ENCODE data around the gene CD151. TPM values are rescaled to one million over a fixed set of nuclear protein-coding genes. Genes with fewer than 3 reads are reported as not detected.

Gene CD151
- total RNA-seq = 147 TPM
- 100 to 1,000 TPM; 133 to 178 (median 151) TPM for polyA plus RNA-seq (ENCODE audit: insufficient read depth in 1 of 8, insufficient read length in 8 of 8, low replicate concordance in 1 of 8)
- long read RNA-seq, donor 1, transcript CD151-203 (8 exons, 1,486 nt) = minor isoform, 12 of 30 reads
- long read RNA-seq, donor 1, transcript CD151-202 (9 exons, 1,658 nt) = major isoform, 16 of 30 reads
- long read RNA-seq, donor 1, partial matches to known transcripts = 0 of 30 reads
- long read RNA-seq, donor 1, other reads (novel, unspliced or antisense) = 0 of 30 reads
- long read RNA-seq, donor 2, partial matches to known transcripts = 0 of 7 reads
- long read RNA-seq, donor 2, other reads (novel, unspliced or antisense) = 0 of 7 reads
- long read RNA-seq, donor 3, transcript CD151-203 (8 exons, 1,486 nt) = minor isoform, 18 of 83 reads
- long read RNA-seq, donor 3, transcript CD151-202 (9 exons, 1,658 nt) = major isoform, 37 of 83 reads
- long read RNA-seq, donor 3, partial matches to known transcripts = 18 of 83 reads
- long read RNA-seq, donor 3, other reads (novel, unspliced or antisense) = 7 of 83 reads
- long read RNA-seq, donor 4, transcript CD151-203 (8 exons, 1,486 nt) = minor isoform, 16 of 69 reads
- long read RNA-seq, donor 4, transcript CD151-202 (9 exons, 1,658 nt) = major isoform, 21 of 69 reads
- long read RNA-seq, donor 4, transcript CD151-201 (9 exons, 1,545 nt) = minor isoform, 5 of 69 reads
- long read RNA-seq, donor 4, partial matches to known transcripts = 24 of 69 reads
- long read RNA-seq, donor 4, other reads (novel, unspliced or antisense) = 0 of 69 reads
- long read RNA-seq, donor 5, transcript CD151-203 (8 exons, 1,486 nt) = major isoform, 51 of 141 reads
- long read RNA-seq, donor 5, transcript CD151-202 (9 exons, 1,658 nt) = minor isoform, 41 of 141 reads
- long read RNA-seq, donor 5, partial matches to known transcripts = 33 of 141 reads
- long read RNA-seq, donor 5, other reads (novel, unspliced or antisense) = 9 of 141 reads
- long read RNA-seq, donor 6, transcript CD151-202 (9 exons, 1,658 nt) = minor isoform, 60 of 644 reads
- long read RNA-seq, donor 6, transcript CD151-201 (9 exons, 1,545 nt) = minor isoform, 6 of 644 reads
- long read RNA-seq, donor 6, transcript CD151-203 (8 exons, 1,486 nt) = major isoform, 64 of 644 reads
- long read RNA-seq, donor 6, partial matches to known transcripts = 492 of 644 reads
- long read RNA-seq, donor 6, other reads (novel, unspliced or antisense) = 16 of 644 reads
- long read RNA-seq, donor 7, transcript CD151-203 (8 exons, 1,486 nt) = major isoform, 50 of 160 reads
- long read RNA-seq, donor 7, transcript CD151-201 (9 exons, 1,545 nt) = minor isoform, 5 of 160 reads
- long read RNA-seq, donor 7, transcript CD151-202 (9 exons, 1,658 nt) = minor isoform, 28 of 160 reads
- long read RNA-seq, donor 7, partial matches to known transcripts = 65 of 160 reads
- long read RNA-seq, donor 7, other reads (novel, unspliced or antisense) = 6 of 160 reads
- long read RNA-seq, donor 8, transcript CD151-203 (8 exons, 1,486 nt) = major isoform, 17 of 44 reads
- long read RNA-seq, donor 8, transcript CD151-202 (9 exons, 1,658 nt) = major isoform, 17 of 44 reads
- long read RNA-seq, donor 8, partial matches to known transcripts = 6 of 44 reads
- long read RNA-seq, donor 8, other reads (novel, unspliced or antisense) = 0 of 44 reads
- long read RNA-seq, donor 9, transcript CD151-202 (9 exons, 1,658 nt) = minor isoform, 20 of 56 reads
- long read RNA-seq, donor 9, transcript CD151-203 (8 exons, 1,486 nt) = major isoform, 25 of 56 reads
- long read RNA-seq, donor 9, partial matches to known transcripts = 5 of 56 reads
- long read RNA-seq, donor 9, other reads (novel, unspliced or antisense) = 0 of 56 reads
- long read RNA-seq, donor 10, transcript CD151-203 (8 exons, 1,486 nt) = major isoform, 35 of 523 reads
- long read RNA-seq, donor 10, transcript CD151-202 (9 exons, 1,658 nt) = minor isoform, 25 of 523 reads
- long read RNA-seq, donor 10, partial matches to known transcripts = 22 of 523 reads
- long read RNA-seq, donor 10, other reads (novel, unspliced or antisense) = 437 of 523 reads
- long read RNA-seq, donor 11, transcript CD151-202 (9 exons, 1,658 nt) = major isoform, 26 of 81 reads
- long read RNA-seq, donor 11, transcript CD151-203 (8 exons, 1,486 nt) = major isoform, 26 of 81 reads
- long read RNA-seq, donor 11, partial matches to known transcripts = 18 of 81 reads
- long read RNA-seq, donor 11, other reads (novel, unspliced or antisense) = 5 of 81 reads

DNA sequence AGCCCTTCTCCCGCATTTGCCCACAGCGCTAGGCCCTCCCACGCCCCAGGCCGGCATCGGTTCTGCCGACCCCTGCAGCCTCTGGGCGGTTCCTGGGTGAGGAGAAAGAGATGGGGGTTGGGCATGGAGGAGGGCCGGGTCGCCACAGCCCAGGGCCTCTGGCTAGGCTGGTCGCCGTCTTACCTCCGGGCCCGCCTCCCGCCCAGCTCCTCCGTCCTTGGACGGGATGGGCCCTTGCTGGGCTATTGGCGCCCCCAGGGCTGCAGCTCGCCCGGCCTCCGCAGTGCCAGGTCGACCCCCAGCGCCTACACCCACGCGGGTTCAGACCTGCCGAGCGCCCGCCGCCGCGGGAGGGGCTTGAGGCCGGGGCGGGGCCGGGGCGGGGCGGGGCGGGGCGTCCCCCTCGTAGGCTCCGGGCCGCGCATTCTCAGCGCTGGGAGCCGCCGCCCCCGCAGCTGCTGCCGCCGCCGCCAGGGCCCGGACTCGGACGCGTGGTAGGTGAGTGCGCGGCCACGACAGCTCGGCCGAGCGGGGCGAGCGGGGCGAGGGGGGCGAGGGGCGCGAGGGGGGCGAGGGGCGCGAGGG, at the start of gene CD151:
TSS of gene CD151 (plus strand) at position 424 of the 585 bp plus-strand sequence. CDS start 3,118 bp downstream, outside the sequence.
- peaks cover 69% of the 10 kb centered on the region for H3K4me1 ChIP-seq (ENCODE audit: control insufficient read depth, insufficient read depth, low read length)
- peaks cover 36% of the 10 kb centered on the region for H3K27me3 ChIP-seq (ENCODE audit: control insufficient read depth, insufficient read depth, low read length)

DNA sequence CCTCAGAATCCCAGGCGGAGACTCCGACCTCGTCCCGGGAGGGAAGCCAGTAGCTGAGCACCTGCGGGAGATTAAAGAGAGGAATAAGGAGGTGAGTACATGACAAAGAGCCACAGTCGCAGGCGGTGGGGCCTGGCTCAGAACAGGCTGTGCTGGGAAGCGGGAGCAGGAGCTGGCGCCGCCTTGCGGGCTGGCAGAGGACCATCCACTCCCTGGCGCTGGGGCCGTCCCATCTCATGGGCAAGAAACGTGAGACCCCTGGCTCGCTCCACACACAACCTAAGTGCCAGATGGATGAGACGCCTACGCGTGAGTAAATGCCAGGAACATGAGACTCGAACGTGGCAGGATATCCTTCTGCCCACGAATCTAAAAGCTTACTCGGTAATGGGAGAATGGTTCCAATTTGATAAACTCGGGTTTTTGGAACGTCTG, 49.2 kb upstream of the CD151 start:
- Histone ChIP-seq H3K9me3 (replicated peaks; ENCODE audit: control insufficient read depth, low read depth, low read length) (no peaks in the 10 kb centered on the region), H3K27me3 (ENCODE audit: control insufficient read depth, insufficient read depth, low read length) (peaks cover 4% of the 10 kb centered on the region), H3K36me3 (ENCODE audit: control insufficient read depth, insufficient read depth, low read length) (peaks cover 19% of the 10 kb centered on the region), H3K4me3 (ENCODE audit: low read length) (no peak overlapping the region), H3K4me1 (ENCODE audit: control insufficient read depth, insufficient read depth, low read length) (peaks cover 19% of the 10 kb centered on the region), H3K27ac (ENCODE audit: low read length) (peak overlapping the region; percentile 62)
- DNase-seq = peak; percentile 87
- WGBS (ENCODE audit: insufficient coverage) = 7% methylated on average over 14 of the region's 24 CpGs

More for the DNA sequence above, at the start of gene CD151:
- Histone ChIP-seq H3K27ac (ENCODE audit: low read length) (peak within 1 kb of the TSS; percentile 84), H3K36me3 (ENCODE audit: control insufficient read depth, insufficient read depth, low read length) (peaks cover 28% of the 10 kb centered on the region), H3K9me3 (replicated peaks; ENCODE audit: control insufficient read depth, low read depth, low read length) (no peaks in the 10 kb centered on the region), H3K4me3 (ENCODE audit: low read length) (peak within 1 kb of the TSS; percentile 75)
- DNase-seq = peak; percentile 81
- WGBS (ENCODE audit: insufficient coverage) = under 1% methylated on average over 33 of the region's 67 CpGs

DNA sequence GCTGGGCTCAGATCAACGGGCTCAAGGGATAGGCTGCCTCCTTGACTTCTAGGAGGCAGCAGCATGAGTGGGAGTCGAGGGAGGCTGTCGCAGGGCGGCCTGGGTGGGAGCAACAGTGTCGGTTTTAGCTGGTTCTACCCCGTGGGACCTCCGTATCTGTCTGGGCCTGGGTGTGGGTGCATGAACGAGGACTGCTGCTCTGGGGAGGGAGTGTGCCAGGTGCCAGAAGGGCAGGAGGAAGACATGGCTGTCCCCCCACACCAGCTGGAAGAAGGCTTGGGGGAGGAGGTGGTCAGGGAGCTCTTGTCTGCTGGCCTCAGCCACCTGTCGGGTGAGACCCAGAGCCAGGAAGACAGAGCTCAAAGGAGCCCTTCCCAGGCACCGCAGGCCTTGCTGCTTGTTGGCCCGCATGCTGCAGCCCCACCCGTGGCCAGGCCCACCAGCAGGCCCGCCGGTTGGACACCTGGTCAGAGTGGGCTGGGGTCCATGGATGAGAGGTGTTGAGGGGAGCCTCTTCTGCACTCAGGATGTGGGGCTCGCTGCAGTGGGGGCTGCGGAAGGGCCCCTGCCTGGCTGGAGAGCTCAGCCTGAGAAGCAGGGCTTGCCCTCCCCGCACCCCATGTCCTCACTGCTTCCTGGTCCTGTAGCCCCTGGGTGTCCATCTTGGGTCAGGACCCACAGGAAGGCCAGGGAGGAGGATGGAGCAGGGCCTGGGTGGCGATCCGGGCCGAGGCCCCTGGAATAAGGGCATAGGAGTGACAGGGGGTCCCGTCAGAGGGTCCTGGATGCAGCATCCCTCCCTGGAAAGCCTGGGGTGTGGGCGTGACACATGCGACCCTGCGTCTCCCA, 46.3 kb upstream of the CD151 start:
- 61% methylated on average over 19 of the region's 24 CpGs for WGBS (ENCODE audit: insufficient coverage)
- H3K27me3 ChIP-seq (ENCODE audit: control insufficient read depth, insufficient read depth, low read length) = peaks cover 18% of the 10 kb centered on the region
- no peak overlapping the region for H3K27ac ChIP-seq (ENCODE audit: low read length)
- DNase-seq = no peak
- H3K4me3 ChIP-seq (ENCODE audit: low read length) = no peak overlapping the region
- no peaks in the 10 kb centered on the region for H3K9me3 ChIP-seq (replicated peaks; ENCODE audit: control insufficient read depth, low read depth, low read length)
- H3K36me3 ChIP-seq (ENCODE audit: control insufficient read depth, insufficient read depth, low read length) = peaks cover 3% of the 10 kb centered on the region
- H3K4me1 ChIP-seq (ENCODE audit: control insufficient read depth, insufficient read depth, low read length) = peaks cover 33% of the 10 kb centered on the region

DNA sequence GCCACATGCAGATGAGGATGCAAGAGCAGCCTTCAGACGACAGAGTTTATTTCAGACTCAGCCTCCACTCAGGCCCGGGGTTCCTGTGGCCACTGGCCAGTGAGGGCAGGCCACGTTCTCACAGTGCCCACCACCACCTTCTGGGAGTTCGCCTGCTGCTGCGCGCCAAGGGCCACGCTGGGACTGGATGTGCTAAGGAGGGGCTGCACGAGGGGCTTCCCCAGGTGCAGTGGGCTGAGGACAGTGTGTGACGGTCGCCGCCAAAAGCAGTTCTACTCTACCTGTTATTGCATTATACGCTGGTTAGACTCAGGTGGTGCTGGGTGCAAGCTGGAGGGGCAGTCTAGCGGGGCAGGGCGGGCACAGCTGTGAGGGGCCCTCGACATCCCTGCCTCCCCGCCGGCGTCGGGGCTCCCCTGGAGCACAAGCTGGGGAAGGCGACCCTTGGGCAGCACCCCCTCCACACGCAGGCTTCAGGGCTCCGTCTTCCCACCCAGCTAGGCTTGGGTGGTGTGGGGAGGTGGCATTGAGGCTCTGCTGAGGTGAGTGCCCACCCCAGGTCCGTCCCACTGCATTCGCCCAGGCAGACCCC, 45.6 kb upstream of the CD151 start:
- 87% methylated on average over 15 of the region's 24 CpGs for WGBS (ENCODE audit: insufficient coverage)
- Histone ChIP-seq H3K27ac (ENCODE audit: low read length) (no peak overlapping the region), H3K4me1 (ENCODE audit: control insufficient read depth, insufficient read depth, low read length) (peaks cover 33% of the 10 kb centered on the region), H3K36me3 (ENCODE audit: control insufficient read depth, insufficient read depth, low read length) (peaks cover 10% of the 10 kb centered on the region), H3K4me3 (ENCODE audit: low read length) (no peak overlapping the region), H3K27me3 (ENCODE audit: control insufficient read depth, insufficient read depth, low read length) (peaks cover 18% of the 10 kb centered on the region), H3K9me3 (replicated peaks; ENCODE audit: control insufficient read depth, low read depth, low read length) (no peaks in the 10 kb centered on the region)
- DNase-seq = no peak

DNA sequence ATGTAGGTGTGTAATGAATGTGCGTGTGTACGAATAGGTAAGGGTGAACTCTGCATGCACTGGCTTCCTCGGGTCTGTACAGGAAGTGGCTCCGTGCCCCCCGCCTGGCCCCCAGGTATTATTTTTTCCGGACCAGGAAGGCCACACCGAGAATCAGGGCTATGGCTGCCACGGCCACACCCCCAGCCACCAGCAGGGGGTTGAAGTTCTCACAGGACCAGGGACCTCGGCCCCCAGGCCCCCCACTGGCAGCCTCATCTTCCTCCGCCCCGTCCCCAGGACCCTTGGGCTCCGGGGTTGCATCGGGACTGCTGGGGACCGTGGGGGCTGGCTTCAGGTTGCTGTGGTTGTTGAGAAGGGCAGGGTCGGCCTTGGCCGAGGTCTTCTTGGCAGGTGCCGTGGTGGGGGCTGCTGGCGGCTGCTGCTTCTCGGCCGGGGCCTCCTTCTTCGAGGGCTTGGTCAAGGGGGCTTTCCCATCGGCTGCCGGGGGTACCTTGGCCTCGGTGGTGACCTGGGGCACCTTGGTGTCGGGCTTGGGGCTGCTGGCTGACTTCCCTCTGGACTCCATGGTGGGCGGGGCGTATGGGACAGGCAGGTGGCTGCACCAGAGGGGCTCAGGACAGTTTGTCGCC, 44.6 kb upstream of the CD151 start:
- WGBS (ENCODE audit: insufficient coverage) = 70% methylated on average over 26 of the region's 28 CpGs
- peaks cover 15% of the 10 kb centered on the region for H3K36me3 ChIP-seq (ENCODE audit: control insufficient read depth, insufficient read depth, low read length)
- peaks cover 18% of the 10 kb centered on the region for H3K27me3 ChIP-seq (ENCODE audit: control insufficient read depth, insufficient read depth, low read length)
- DNase-seq = no peak
- no peak overlapping the region for H3K4me3 ChIP-seq (ENCODE audit: low read length)
- no peaks in the 10 kb centered on the region for H3K9me3 ChIP-seq (replicated peaks; ENCODE audit: control insufficient read depth, low read depth, low read length)
- H3K27ac ChIP-seq (ENCODE audit: low read length) = no peak overlapping the region
- peaks cover 33% of the 10 kb centered on the region for H3K4me1 ChIP-seq (ENCODE audit: control insufficient read depth, insufficient read depth, low read length)

DNA sequence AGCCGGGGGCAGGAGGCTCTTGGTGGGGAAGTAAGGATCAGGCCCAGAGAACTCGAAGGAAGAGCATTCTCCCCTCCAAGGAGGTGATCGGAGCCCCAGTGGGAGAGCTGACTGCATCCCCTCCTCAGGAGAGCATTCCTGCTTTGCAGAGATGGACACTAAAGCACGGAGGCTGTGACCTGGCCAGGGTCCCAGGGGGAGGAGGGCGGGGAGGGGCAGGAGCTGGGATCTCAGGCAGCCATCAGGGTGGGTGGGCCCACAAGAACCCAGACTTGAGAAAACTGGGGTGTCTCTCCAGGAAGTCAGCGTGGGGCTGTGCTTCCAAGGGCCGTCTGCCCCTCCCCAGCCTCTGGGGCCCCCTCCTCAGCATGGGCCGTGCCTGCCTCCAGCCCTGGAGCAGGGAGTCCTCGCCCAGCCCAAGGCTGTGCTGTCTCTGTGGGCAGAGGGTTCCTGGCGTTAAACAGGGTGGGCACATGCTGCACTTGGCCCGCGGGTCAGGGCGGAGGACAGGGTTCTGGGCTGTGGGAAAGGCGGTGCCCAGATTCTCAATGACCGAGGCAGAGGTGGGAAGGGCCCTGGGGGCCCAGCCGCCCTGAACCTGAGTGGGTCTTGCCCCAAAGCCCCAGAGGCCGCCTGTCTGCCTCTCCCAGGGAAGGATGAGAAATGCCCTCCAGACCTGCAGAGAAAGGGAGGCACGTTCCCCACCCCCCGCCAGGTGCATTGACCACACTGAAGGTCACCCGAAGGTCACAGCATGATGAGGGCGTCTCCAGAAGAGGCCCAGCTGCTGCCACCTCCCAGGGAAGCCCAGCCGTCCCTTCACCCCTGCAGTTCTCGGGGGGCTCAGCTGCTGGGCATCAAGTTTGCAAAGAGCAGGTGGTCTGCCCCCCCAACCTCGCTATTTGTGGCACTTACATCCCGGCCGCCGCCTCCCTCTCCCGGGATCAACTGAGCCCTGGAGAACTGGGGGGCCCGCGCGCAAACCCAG, 43.5 kb upstream of the CD151 start:
- Histone ChIP-seq H3K27ac (ENCODE audit: low read length) (no peak overlapping the region), H3K27me3 (ENCODE audit: control insufficient read depth, insufficient read depth, low read length) (peaks cover 18% of the 10 kb centered on the region), H3K36me3 (ENCODE audit: control insufficient read depth, insufficient read depth, low read length) (peaks cover 26% of the 10 kb centered on the region), H3K4me3 (ENCODE audit: low read length) (no peak overlapping the region), H3K4me1 (ENCODE audit: control insufficient read depth, insufficient read depth, low read length) (peaks cover 32% of the 10 kb centered on the region), H3K9me3 (replicated peaks; ENCODE audit: control insufficient read depth, low read depth, low read length) (no peaks in the 10 kb centered on the region)
- 21% methylated on average over 28 of the region's 31 CpGs for WGBS (ENCODE audit: insufficient coverage)
- DNase-seq = no peak
